Mammary epithelial cell (primary cell): ENCODE data around the gene PSTPIP1.

Source experiments
- EZH2 ChIP-seq: IDR thresholded peaks from 2 replicates; pipeline ENCODE4 v1.6.1; 2012; ENCODE audit warnings: low read length, inconsistent platforms, borderline replicate concordance
- TF ChIP-seq, protein P1 (sequence below), 2 donors: IDR thresholded peaks in 1 of 2; conservative IDR thresholded peaks in 1 of 2; 2 replicates each; pipeline ENCODE4 v1.5.1; 2011 to 2012; ENCODE audit warnings: inconsistent platforms in 2 of 2, low read length in 2 of 2, mild to moderate bottlenecking in 2 of 2, control low read depth in 1 of 2, low read depth in 1 of 2; ENCODE audit not compliant: insufficient read depth in 1 of 2; ENCODE audit errors: extremely low read depth in 1 of 2

DNA sequence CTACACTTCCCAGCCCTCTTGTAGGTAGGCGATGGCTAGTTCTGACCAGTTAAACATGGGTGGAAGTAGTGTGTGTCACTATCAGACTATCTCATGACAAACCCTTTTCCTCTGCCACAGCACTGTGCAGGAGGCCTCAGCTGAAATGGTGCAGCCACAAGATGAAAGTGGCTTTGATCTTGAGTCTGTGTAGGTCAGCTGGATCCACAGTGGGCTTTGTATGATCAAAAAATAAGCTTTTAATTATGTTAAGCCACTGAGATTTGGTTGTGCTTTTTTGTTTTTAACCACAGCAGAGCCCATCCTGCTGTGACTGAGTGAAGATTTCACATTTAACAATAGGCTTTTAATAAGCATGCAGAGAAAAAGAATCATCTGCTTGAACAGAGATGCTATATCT lies 43.7 kb upstream of the PSTPIP1 start:
- TF ChIP-seq, protein P1, sequence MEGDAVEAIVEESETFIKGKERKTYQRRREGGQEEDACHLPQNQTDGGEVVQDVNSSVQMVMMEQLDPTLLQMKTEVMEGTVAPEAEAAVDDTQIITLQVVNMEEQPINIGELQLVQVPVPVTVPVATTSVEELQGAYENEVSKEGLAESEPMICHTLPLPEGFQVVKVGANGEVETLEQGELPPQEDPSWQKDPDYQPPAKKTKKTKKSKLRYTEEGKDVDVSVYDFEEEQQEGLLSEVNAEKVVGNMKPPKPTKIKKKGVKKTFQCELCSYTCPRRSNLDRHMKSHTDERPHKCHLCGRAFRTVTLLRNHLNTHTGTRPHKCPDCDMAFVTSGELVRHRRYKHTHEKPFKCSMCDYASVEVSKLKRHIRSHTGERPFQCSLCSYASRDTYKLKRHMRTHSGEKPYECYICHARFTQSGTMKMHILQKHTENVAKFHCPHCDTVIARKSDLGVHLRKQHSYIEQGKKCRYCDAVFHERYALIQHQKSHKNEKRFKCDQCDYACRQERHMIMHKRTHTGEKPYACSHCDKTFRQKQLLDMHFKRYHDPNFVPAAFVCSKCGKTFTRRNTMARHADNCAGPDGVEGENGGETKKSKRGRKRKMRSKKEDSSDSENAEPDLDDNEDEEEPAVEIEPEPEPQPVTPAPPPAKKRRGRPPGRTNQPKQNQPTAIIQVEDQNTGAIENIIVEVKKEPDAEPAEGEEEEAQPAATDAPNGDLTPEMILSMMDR (conservative IDR thresholded peaks at IDR 0.05 in 1 of 2, IDR thresholded peaks at IDR 0.05 in 1 of 2; ENCODE audit: extremely low read depth in 1 of 2, insufficient read depth in 1 of 2, low read depth in 1 of 2, low read length in 2 of 2): no peak
- no peak for TF ChIP-seq EZH2
